SK-N-DZ (cell line): Measurements from ENCODE around the gene NPAS2.

Experiments used
- DNase-seq: peaks from one replicate; pipeline ENCODE4 v3.0.0-alpha.2; 2015; ENCODE audit warnings: low spot score

NPAS2 gene

DNA sequence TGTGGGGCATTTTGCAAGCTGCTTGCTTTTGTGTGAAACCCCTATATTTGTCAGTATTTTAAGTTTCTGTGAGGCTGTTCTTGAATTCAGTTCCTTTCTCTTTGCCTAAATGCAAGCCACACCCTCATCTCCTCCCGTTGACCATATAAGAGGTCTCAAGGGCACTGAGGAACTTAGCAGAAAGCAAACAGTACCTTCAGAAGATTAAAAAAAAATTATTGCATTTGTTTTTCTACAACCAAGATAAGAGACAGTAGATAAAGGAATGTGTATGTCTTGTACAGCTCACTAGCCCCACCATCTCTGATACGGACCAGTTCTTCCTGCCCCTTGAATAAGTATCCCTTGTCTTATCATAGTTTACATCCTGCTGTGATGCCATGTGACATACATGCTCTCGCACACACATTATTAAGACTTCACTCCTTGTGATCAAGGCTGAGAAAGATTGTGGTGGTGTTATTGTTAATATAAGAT lies 64.2 kb downstream of the NPAS2 start:
- DNase-seq = no peak

DNA sequence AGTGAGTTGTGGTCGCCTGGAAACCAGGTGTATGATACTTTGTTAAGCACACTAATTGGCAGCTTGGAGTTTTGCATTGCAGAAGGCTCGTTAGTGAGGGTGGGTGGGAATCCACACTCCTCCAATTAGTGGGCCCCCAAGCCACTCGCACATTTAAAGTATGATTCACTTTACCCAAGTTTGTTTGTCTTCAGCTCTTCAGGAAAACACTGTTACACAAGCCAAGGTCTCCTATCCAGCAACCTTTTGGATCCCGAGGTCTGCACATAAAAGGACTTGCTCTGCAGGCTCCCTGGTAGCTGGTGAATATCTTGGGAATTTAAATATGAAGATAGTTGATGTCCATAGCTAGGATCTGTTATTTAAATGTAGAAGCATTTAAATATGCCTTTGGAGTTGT lies 66.1 kb downstream of the NPAS2 start:
- no peak for DNase-seq

- no peak for DNase-seq
Observed at GRCh38 chr2:100887039-100887578, 67.2 kb downstream of the NPAS2 start.

- no peak for DNase-seq
Observed at GRCh38 chr2:100887713-100888495, 68.0 kb downstream of the NPAS2 start.

DNA sequence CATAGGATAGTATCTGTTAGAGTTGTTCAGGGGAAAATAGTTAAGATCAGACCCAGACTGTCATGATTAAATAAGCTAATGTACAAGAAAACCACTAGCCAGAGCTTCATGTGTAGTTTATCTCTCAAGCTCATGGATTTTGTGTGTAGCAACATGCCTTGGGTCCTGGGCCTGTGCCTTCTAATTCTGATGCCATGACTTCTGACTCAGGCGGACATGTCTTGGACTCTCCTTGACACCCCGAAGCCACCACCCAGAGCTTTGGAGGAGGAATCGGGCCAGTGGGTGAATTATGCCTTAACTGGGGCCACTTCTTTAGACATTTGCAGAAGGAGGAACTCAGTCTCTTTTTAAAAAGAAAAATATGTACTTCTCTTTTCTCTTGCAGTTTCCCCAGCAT lies 68.7 kb downstream of the NPAS2 start:
- DNase-seq = no peak

DNA sequence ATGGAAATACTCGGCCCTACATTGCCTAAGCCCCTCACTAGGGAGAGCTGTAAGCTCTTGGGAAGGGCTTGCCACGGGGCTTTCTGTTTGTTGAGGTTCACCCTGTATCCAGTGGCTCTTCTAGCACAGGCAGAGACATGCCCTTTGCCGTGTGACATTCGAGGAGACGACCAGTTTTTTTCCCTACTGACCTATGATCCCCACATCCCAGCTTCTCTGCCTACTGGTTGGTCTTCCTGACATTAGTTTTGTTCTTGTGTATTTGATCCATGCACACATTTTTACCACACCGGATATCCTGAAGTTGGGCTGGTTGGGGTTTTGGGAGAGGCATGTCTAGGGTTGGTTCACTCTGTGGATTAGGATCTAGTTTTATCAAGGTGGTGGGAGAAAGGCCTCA lies 69.3 kb downstream of the NPAS2 start:
- no peak for DNase-seq

- DNase-seq = no peak
Observed at GRCh38 chr2:100891906-100892642, 72.1 kb downstream of the NPAS2 start.

- no peak for DNase-seq
Observed at GRCh38 chr2:100893392-100894104, 73.6 kb downstream of the NPAS2 start.

DNA sequence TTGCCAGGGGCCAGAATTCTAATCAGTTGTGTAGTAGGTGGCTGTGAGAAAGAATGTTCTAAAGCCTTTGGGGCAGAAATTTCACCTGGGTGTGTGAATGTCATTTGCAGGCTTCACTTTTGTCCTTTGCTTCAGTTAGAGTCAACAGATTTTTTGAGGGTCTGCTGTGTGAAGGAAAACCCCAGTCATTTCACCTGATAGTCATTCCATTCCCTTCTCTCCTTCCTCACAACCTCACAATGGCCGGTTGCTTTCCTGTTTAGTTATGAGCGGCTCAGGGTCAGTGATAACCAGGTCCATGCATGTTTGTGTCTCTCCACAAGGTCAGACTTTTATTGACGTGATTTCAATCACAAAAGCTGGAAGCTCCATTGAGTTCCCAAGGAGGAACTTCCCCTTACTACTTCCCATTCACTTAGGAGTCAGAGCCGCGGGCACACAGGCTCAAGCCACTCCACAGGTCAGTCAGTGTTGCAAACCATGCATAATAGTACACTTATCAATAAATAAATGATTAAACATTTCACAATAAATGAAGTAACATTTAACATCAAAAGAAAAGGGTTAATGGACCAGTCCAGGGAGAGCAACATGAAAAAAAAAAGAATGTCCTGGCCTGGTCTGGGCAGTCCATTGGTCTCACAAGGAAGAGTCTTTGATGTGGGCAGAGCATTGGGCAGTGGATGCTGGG lies 74.3 kb downstream of the NPAS2 start:
- DNase-seq = no peak

DNA sequence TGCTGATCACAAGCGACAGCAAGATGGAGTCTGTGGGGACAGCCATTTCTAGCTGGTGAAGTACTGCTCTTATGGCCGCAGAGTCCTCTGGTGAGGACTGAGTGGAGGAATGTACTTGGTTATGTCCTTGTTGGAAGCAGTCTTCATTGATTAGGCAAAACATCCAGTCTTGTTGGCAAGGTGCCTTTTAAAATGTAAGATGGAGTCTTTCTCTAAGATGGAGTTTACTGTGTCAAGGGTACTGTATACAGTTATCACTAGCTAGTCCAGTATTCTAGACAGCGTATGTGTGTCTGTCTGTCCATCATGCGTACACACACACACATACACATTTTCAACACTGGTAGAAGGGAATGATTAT lies 74.8 kb downstream of the NPAS2 start:
- no peak for DNase-seq

- DNase-seq = no peak
Observed at GRCh38 chr2:100895402-100895801, 75.5 kb downstream of the NPAS2 start.

GRCh38 chr2:100895934-100896685 lies 76.2 kb downstream of the NPAS2 start:
- no peak for DNase-seq

GRCh38 chr2:100898035-100898665 lies 78.2 kb downstream of the NPAS2 start:
- DNase-seq = no peak

- no peak for DNase-seq
Observed at GRCh38 chr2:100900156-100900795, 80.3 kb downstream of the NPAS2 start.

GRCh38 chr2:100902817-100903405 lies 83.0 kb downstream of the NPAS2 start:
- DNase-seq = no peak

GRCh38 chr2:100903534-100904258 lies 83.8 kb downstream of the NPAS2 start:
- no peak for DNase-seq

DNA sequence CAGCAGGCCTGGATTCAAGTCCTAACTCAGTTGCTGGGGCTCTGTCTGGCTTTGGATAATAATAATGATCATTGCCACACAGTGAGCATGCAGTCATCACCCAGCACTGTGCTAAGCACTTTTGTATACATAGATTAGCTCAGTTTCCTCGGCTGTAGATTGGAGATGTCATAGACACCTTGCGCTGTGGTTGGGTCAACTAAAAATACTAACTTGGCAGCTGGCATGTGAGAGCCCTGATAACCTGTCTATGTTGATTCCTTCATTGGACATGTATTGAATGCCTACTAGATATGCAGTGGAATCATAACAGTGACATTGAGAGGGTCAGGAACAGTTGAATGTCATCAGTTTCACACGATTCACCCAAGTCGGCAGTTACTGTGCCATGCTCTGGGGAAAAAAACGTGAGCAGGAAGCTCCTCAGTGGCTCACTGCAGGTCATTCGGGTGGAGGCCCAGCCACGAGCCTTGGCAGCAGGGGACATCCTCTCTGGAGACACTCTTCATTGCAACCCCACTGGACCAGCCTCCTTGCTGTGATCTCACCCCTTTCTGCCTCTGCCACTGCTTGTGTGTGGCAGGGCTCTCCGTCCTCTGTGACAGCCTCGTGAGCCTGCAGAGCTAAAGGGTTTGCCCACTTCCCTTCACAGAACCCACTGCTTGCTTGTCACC lies 85.3 kb downstream of the NPAS2 start:
- DNase-seq = no peak

DNA sequence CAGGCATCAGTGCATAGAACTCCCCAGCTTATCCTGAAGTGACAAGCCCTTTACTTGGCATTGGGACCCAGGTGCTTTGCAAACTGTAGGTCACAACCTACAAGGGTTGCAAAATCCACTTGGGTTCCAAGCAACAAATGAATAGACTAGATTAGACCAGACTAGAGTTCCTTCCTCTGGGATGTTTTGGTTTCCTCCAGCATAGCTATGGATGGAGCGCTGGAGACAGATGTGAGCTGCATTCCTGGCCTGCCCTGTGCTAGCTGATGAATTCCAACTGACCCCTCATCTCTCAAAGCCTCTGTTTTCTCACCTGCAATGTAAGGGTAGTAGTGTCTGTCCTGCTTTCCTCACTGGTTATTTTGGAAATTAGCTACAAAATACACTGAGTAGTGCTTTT lies 86.2 kb downstream of the NPAS2 start:
- DNase-seq = no peak
